Measurements from ENCODE around the gene CBX5.

DNA sequence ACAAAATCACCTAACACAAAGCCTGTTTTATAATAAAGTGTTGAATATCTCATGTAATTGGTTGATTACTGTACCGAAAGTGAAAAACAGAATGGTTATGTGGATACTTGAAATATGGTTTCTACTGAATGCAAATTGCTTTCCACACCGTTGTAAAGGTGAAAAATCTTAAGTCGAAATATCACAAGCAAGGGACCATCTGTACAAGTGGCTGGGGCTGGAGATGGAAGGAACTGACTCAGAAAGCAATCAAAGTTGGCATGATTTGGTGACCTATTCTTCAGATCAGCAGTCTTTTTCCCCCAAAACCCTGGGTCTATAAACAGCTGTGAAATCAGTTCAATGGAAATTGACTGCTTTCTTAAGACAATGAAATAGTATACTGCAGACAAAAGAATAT lies 3.6 kb downstream of the CBX5 start:
- TF ChIP-seq, protein P1, sequence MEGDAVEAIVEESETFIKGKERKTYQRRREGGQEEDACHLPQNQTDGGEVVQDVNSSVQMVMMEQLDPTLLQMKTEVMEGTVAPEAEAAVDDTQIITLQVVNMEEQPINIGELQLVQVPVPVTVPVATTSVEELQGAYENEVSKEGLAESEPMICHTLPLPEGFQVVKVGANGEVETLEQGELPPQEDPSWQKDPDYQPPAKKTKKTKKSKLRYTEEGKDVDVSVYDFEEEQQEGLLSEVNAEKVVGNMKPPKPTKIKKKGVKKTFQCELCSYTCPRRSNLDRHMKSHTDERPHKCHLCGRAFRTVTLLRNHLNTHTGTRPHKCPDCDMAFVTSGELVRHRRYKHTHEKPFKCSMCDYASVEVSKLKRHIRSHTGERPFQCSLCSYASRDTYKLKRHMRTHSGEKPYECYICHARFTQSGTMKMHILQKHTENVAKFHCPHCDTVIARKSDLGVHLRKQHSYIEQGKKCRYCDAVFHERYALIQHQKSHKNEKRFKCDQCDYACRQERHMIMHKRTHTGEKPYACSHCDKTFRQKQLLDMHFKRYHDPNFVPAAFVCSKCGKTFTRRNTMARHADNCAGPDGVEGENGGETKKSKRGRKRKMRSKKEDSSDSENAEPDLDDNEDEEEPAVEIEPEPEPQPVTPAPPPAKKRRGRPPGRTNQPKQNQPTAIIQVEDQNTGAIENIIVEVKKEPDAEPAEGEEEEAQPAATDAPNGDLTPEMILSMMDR (IDR thresholded peaks at IDR 0.05) = no peak
- TF ChIP-seq POLR2AphosphoS5 (IDR thresholded peaks at IDR 0.05) = no peak

Measured in gastroesophageal sphincter (tissue), 3 donors.